OCI-M2 (cell line): Measurements from ENCODE around the gene ABHD17C.

Experiments used
- DNase-seq: peaks from one replicate; lab custom pipeline; 2025; ENCODE audit not compliant: unreplicated experiment; lab: John Stamatoyannopoulos, UW

Gene ABHD17C

DNA sequence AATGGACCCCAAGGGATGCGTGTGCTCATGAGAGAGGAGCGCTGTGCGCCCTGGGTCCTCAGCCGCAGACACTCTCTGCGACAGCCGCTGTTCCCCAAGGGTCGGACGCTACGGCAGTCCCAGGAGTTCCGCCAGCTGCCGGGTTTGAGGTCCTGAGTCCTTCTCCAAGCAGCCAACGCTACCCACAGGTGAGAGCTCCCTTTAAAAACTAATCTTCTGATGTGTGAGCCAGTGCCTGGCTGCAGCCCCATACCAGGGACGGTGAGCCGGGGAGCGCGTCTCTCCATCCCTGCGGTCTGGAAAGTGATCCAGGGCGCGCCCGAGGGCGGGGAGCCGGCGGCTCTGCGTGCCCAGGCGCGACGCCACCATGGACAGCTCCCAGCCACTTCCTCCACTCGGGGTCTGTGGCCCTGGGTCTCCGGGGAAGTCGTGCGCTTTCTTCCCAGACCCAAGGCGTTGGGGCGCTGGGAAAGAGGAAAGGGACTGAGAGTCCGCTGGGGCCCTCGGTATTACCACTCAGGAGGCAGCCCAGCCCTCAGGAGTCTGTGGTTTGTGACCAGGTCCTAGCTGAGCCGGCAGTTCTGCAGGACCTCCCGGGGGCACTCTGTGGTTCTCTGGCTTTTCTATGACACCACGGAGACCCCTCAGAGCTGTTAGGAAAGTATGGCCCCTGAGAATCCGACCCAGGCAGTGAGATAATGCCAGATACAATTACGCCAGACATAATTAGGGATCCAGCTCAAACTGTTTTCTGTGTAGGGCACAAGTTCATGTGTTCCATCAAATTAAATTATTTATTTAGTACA is 85.5 kb downstream of the ABHD17C start:
- no peak for DNase-seq

DNA sequence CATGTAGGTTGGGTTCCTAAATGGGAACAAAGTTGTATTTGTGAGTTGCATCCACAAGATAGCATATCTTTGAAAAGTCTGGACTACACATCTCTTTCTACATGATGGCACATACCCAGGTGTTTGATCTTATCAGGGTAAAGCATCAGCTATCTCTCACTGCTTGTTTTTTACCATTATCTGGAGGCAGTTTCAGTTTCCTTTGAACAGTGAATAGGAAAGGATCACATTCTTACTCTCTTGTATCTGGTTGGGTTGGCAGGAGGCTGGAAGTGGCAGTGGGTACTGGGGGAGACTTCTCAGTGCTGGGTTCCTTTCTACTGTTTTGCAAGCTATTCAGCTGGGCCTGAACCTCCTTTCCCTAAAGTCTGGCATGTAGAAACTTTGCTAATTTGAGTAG is 88.2 kb downstream of the ABHD17C start:
- DNase-seq = no peak

DNA sequence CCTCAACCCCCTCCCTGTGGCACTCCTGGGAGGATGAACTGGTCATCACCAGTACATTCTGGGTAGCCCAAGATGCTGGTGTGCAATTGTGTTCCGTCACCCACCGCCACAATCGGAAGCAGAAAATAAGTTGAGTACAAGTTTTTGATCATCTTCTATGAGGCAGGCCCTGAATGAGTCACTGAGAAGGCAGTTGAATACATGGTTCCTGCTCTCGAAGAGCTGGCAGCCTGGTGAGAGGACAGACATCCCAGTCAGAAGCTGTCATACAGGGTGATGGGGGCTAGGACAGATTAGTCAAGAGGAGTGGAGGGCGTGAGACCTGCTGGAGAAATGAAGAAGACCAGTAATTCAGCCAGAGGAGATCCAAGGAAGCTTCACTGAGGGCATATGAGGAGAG is 90.2 kb downstream of the ABHD17C start:
- no peak for DNase-seq

DNA sequence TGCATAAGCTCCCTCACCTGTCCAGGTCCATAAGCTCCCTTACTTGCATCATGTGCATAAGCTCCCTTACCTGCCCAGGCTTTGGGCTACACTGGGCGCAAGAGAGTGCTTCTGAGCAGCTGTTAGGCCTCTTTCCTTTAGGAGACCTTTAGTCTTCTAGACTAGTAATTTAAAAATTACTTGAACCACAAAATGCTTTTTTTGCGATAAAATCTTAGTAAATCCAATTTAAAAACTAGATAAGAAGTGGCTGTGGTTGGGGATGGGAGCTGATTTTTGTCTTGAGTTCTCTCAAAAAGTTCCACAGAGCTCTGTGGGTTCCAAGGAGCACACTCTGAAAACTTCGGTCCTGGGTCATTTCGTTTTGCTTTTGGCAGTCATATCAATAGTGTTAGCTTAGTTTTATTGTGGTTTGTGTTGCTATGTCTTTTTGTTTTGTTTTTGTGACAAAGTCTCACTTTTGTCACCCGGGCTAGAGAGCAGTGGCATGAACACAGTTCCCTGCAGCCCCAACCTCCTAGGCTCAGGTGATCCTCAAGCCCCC is 90.8 kb downstream of the ABHD17C start:
- DNase-seq = no peak

DNA sequence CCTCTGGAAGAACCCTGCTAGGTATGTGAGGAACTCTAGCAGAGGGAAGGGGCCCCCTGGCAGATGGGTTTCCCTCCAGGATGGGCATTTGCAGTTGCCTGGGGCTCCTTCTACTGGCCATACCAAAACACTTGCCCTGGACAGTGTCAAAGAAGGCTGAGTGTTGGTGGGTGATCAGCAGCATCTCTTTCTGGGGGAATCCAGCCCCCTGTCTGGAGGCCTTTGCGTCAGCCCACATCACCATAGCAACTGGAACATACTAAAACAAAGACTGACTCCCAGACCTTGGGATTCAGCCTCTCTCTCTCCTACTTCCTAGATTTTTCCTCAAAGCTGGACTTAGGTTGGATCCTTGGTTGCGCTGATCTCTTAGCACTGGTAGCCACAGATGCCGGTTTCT is 92.2 kb downstream of the ABHD17C start:
- DNase-seq = no peak

DNA sequence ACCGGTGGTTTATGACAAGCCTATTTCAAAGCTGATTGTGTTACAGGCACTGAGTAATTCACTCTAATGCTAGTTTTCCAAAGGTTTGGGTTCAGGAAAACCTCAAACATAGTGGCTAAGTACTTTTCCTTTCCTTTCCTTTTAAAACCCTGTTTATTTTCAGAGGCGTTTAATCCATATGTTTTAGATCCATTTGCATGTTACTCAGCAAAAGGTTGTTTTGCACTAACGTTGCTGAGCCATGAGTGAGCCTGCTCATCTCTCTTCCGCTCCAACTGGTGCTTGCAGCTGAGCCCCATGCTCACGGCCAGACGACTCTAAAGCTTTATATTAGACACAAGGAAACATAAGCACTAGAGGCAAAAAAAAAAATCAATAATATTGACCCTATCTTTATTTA is 93.4 kb downstream of the ABHD17C start:
- no peak for DNase-seq

DNA sequence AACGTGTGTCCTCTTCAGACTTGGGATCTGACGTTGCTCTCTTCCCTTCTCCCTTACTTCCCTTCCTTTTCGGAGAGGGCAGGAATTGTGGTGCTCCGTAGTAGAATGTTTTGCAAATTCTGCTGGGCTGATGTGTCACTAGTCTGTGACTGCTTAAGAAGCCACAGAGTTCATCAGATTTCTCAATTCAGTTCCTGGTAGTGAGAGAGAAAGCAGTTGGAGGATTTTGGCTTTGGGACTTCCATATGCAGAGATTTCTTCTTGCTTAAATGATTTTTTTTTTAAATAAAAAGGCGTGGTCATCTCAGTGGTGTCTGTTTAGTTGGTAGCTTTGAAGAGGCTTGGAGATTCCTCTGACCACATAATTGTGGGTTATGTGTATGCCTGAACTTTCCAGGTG is 94.2 kb downstream of the ABHD17C start:
- no peak for DNase-seq

DNA sequence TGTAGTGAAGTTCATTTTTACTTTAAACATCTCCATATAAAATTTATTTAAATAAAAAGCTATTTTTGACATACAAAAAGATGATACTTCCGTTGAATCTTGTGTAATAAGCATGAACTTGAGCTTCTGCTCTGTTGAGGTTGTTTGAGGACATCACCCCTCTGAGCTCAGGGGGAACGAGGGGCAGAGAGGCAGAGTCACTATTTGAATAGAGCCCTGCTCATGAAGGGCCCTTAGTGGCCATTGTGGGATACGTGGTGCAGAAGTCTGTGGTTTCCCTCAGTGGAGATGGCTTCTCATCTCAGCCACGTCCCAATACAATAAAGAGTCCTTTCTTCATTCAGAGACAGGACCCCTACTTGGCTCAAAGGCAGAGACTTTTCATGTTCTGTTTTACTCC is 94.7 kb downstream of the ABHD17C start:
- DNase-seq = no peak

DNA sequence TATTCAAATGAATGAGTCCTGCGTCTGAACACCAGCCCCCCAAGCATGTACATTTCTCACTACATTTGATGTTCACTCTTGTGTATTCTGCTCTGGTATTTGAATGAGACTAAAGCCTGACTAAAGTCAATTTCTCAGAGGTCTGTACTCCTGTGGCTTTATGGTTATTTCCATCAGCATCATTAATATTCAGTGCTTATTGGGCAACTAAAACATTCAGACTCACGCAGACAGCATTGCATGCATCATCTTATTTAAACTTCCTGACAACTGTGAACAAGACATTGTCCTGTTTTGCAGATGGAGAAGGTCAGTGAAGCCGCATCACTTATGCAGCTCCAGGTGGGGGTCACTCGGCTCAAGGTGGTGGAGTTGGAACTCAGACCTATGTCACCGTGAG is 95.1 kb downstream of the ABHD17C start:
- DNase-seq = no peak

DNA sequence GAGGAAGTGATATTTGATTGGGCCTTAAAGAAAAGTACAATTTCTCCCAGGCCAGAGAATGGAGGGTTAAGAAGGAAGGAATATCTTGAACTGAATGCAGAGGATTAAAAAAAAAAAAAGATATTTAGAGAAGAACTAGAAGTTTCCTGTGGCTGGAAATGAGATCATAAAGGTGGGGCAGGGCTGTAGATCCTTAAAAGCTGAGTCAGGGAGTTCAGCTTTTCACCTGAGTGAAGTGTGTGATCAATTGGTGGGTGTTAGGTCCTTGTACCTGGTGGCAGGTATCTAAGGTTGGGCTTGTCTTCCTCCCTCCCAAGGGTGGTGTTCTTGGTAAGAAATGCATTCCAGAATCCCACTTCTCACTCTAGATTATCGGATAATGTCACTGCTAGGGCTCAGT is 95.9 kb downstream of the ABHD17C start:
- no peak for DNase-seq

DNA sequence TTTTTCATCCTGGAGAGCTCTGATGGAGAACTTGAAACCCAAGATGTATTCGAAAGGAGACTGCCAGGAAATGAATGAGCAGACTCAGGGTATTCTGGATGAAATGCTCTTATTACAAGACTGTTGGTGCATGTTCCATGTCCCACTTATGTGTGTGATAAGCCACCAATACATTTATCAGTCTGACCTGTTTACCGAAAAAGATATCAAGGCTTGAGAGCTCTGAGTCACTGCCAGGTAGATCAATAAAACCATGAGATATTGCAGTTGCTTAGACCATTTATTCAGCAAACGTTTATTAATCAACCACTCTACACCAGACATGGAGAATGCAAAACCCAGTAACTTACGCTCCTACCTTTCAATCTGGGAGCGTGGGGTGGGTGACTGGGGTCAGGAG is 101.3 kb downstream of the ABHD17C start:
- DNase-seq = no peak

DNA sequence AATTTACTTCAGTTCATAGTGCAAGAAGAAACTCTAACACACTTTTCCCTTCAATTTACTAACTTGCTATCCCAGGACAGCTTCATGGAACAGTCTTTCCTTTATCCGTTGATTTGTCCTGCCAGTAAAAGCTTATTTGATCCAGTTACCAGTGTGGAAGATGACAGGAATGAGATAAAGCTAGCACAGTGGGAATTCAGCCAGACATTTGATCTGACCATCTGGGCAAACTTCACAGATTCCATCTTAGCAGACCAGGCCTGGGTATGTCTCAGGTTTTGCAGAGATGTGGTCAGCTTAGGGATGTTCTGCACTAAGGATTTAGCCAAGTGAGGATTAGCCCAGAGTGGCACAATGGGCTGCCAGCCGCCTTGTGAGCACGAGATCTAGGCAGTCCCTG is 103.8 kb downstream of the ABHD17C start:
- DNase-seq = no peak

DNA sequence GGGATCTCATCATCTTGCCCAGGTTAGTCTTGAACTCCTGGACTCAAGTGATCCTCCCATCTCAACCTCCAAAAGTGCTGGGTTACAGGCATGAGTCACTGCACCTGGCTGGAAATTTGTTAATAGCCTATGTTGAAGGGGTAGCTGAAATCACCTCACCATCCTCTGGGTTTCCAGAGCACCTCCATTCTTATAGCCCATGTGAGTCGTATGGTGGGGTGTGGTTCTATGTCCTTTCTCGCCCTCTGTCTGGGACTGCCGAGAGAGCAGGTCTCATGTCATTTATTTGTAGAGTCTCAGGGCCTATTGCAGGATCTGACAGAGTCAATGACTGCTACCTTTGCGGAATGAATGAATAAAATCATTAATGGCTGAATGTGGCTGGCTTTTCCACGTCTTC is 105.0 kb downstream of the ABHD17C start:
- DNase-seq = no peak

DNA sequence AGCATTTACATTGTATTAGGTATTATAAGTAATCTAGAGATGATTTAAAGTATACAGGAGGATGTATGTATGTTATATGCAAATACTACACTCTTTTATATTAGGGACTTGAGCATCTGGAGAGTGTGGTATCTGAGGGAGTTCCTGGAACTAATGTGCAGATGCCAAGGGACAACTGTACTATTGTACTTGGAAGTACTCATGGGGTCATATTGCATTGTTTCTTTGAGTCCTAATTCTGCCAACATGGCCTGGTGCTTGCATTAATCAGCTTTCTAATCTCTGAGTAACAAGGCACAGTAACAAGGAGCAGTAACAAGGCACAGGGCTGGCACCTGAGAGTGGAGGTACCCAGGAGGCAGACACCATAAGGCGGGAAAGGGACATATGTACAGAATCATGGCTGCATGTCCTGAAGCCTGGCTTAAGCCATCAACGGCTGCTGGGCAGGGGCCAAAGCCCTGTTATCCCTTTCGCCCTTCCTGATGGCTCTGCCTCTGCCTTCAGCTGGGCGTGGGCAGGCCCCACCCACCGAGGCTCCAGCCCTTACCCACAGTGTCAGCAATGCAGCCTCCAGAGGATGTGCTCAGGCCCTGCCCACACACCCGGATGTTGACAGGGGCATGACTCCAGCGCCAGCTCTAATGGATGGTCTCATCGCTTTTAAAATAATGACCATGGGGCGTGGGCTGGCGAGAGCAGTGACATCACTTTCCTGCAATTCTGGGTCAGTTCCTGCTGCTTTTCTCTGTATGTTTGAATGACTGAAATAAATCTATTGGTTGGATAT is 107.0 kb downstream of the ABHD17C start:
- DNase-seq = no peak

DNA sequence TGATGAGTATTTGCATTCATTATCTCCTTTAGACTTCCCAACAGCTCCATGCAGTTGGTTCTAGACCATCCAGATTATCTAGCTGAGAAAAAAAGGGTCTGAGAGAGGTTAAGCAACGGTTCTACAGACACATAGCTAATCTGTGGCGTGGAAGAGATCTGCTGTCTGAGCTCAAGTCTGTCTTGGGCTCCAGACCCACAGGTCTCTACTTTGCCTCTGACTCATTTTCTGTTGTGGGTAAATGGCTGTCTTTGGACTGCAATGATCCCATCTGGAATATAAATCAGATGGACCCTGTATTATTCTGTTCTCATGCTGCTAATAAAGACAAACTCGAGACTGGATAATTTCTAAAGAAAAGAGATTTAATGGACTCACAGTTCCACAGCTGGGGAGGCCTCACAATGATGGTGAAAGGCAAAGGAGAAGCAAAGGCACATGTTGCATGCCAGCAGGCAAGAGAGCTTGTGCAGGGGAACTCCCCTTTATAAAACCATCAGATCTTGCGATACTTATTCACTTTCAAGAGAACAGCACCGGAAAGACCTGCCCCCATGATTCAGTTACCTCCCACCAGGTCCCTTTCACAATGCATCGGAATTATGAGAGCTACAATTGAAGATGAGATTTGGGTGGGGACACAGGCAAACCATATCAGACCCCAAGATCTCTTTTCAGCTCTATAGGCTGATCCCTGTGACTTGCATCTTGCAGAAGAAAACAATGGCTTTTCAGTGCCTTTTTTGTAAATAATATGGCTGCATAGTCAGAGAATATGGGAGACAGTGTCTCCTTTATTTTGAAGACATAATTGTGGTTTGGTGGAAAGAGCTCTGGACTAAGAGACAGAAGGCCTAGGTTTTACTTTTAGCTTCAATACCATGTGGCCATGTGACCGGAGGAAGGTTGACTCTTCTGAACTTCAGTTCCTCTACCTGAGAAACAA is 108.7 kb downstream of the ABHD17C start:
- no peak for DNase-seq

DNA sequence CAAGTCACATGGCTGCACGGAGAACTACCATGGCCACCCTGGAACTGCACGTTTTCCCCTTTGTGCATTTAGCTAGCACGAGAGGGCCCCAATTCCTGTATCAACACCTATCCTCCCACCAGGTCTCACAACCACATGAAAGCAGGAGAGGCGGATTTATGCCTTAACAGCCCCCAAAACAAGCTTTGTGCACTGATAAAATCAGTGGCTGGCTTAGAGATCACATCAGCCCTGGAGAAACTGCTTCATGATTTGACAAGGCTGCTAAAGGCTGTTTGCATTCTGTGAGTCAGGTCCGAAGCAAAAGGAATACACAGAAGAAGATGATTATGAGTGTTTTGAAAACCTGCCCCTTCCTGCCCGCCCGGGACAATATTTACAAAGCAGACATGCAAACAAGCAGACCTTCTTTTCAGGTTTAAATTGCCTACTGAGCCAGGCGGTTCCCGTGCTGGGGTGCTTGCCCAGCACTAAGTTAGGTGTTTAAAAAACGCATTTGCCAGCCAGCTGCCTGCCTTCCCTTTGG is 109.9 kb downstream of the ABHD17C start:
- no peak for DNase-seq
